Measurements from ENCODE around the gene SNRPA.

GRCh38 chr19:40777937-40778705 lies 27.1 kb downstream of the SNRPA start, which contains the start of gene RAB4B:
- TF ChIP-seq CTCF (IDR thresholded peaks at IDR 0.05; ENCODE audit: poor library complexity) (no peak), EZH2 (IDR thresholded peaks at IDR 0.05; ENCODE audit: borderline replicate concordance) (no peak), EZH2phosphoT487 (IDR thresholded peaks at IDR 0.05; ENCODE audit: low read depth, severe bottlenecking, unreplicated experiment) (no peak)
